ENCODE data around the gene PURA.

DNA sequence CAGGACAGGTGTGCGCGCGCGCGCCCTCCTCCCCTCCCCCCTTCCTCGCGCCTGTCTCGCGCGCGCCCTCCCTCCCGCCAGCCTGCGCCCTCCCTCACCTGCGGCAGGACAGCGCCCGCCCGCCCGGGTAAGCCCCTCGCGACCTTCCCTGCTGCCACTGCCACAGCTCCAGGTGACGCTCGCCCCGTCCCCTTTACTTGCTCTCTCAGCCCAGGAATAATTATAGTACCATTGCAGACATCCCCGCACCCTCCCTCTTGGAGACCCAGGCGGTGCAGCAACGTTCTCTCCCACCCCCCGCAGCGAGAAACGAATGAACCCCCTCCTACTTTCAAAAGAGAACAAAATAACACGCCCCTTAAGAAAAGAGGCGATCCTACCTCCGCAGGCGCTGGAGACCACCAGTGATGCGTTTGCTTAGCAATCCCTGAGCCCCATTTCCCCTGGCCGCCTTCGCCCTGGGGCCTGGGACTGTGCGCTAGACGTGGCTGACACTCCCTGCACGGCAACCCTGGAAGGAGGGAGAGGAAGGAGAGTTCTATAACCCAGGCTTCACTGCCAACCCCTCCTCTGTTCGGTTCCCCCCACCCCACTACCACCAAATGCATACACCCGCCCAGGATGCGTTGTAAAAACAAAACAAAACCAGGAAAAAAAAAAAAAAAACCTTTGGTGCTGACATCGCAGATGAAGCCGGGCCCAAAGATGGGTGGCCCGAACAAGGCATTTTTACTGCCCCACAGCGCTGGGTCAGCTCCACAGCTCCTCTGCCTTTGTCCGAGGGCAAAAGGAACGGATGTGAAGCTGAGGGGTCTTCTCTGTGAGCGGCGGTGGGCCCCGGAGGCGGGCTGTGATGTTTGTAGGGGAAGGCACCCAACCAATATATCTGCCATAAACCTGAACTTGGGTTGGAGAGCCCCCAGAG is 5.6 kb upstream of the PURA start:
- TF ChIP-seq CTCF (IDR thresholded peaks at IDR 0.05; ENCODE audit: insufficient read depth, low read length, poor library complexity, severe bottlenecking) (no peak), EZH2phosphoT487 (conservative IDR thresholded peaks at IDR 0.05; ENCODE audit: low read length) (no peak)

All from SU-DHL-6 (cell line).